Activated naive CD8-positive, alpha-beta T cell treated with anti-CD3 and anti-CD28 coated beads, Interleukin-2, amount 10 ng/mL, durations not matched to agents 7 days and 5 days (primary cell): ENCODE data around the gene CHGA. TPM values are rescaled to one million over a fixed set of nuclear protein-coding genes. Genes with fewer than 3 reads are reported as not detected.

Experiments used
- ATAC-seq: fragments of 150-1000 bp; cut with Tn5 transposase; one replicate; pipeline ENCODE4 v1.10.0; 2021; ENCODE audit warnings: low read depth, moderate library complexity
- POLR2A ChIA-PET: fragments of 350-600 bp; sonication (Branson Sonifier 250); formaldehyde crosslinking; loops from one replicate; lab custom pipeline; 2021; ENCODE audit warnings: antibody characterized with exemption; lab: Charles Lee
- DNase-seq: peaks from one replicate; pipeline ENCODE4 v3.0.0; 2021
- H3K27ac Mint-ChIP-seq: one replicate; pipeline ENCODE4 v1.8.0; 2022; ENCODE audit warnings: mild to moderate bottlenecking, mixed read lengths
- H3K27me3 Mint-ChIP-seq: one replicate; pipeline ENCODE4 v1.8.0; 2022; ENCODE audit warnings: mild to moderate bottlenecking, moderate library complexity, mixed read lengths
- H3K36me3 Mint-ChIP-seq: one replicate; pipeline ENCODE4 v1.8.0; 2021; ENCODE audit warnings: mild to moderate bottlenecking, mixed read lengths
- H3K4me1 Mint-ChIP-seq: one replicate; pipeline ENCODE4 v1.8.0; 2021; ENCODE audit warnings: mixed read lengths
- H3K4me3 Mint-ChIP-seq: one replicate; pipeline ENCODE4 v1.8.0; 2022; ENCODE audit warnings: mild to moderate bottlenecking, moderate library complexity, mixed read lengths
- H3K9me3 Mint-ChIP-seq: one replicate; pipeline ENCODE4 v1.8.0; 2021; ENCODE audit warnings: mixed read lengths
- total RNA-seq, 2 experiments: library from RNA; stranded (reverse); gene quantifications; one replicate each; pipeline ENCODE4 v1.2.3, GENCODE V29; 2021

Gene CHGA
- total RNA-seq, 2 experiments from 2014 or later, result not detected

DNA sequence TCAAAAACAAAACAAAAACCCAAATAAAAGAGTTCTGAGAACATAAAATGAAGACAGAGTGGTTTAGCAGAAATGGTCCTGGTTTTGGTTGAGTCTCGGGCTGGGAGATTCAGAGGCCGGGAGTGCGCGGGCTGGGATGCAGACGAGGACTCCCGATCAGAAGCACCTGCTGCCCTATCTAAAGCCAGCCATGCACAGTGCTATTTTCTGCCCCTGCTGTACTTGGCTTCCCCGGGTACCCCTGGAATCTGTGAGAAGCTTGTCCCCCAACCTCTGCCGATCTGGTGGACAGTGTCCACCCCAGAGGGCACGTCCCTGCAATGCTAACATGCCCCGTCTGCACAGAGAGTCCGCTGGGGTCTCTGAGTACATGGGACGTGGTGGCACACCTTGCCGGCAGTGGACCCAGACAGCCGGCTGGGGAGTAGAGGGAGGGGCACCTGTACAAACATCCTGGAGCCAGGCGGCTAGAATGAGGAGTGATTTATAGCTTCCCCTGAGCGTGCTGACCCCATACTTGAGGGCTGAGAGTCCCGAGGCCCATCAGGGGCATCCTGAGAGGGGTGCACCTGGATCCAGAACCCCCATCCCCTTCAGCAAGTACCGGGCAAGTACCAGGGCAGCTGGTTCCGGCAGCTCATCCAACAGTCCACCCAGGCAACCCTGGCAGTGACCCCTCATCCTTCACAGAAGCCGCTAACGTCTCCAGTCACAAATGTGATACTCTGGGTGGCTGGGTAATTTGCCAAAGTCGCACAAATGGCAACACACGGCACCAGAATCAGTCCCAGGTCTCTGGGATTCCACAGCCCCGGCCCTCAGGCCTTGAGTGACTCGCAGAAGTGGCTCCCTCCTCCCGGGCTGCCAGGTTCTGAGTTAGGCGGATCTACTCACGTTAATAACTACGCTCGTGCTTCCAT is 37.1 kb downstream of the CHGA start:
- ATAC-seq, result no peak
- Mint-ChIP-seq H3K36me3 (peaks cover 2% of the 10 kb centered on the region), H3K9me3 (no peaks in the 10 kb centered on the region), H3K4me3 (no peak overlapping the region), H3K27ac (no peak overlapping the region), H3K4me1 (peaks cover 5% of the 10 kb centered on the region), H3K27me3 (no peaks in the 10 kb centered on the region)
- POLR2A ChIA-PET, result no interaction called here
- DNase-seq, result no peak

DNA sequence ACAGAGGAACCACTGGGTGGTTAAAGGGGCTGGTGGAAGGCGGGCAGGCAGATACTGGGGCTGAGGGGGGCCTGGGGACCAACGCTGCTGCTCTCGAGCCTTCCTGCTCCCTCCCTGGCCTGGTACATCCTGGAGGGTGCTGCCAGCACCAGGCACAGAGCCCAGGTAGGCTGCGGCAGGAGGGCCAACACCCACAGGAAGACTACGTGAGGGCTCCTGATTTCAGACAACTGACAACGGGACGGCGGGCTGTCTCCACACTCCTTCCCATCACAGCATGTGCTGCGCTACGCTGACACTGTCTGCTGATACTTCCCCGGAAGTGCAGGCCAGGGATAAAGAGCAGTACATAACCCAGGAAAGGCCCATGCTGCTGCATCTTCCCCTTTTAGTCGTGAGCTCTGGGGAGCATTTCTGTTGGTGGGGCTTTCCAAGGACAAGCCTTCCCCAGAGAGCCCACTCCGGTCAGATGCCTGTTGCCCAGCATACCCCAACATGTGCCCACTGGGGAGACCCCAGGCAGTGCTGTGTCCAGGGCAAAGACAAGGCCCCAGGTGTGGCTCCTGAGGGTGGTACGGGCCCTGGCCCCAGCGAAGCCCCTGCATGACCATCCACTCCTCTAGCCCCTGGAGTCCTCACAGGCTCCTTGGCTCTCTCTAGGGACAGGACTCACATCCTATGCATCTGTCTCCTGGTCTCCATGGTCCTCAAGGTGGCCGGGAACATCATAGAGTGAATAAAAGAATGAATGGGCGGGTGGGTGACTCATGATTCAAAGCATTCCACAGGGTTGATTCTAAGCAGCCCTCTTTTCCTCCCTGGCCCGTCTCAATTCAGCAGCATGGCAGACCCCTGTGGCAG is 38.0 kb downstream of the CHGA start:
- POLR2A ChIA-PET, result no interaction called here
- DNase-seq (no peak), ATAC-seq (no peak)

DNA sequence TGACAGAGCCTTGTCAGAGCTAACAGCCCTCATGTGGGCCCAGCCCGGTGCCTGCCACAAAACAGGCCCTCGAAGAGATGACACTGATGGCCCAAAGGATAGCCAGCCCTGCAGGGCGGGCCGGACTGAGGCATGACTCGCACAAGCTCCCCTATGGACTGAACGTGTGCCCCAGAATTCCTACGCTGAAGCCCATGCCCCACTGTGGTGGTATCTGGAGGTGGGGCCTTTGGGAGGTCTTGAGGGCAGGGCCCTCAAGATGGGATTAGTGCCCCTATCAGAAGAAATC is 38.6 kb downstream of the CHGA start:
- DNase-seq, result no peak
- no peak overlapping the region for H3K27ac Mint-ChIP-seq
- H3K36me3 Mint-ChIP-seq, result peaks cover 2% of the 10 kb centered on the region
- no peaks in the 10 kb centered on the region for H3K27me3 Mint-ChIP-seq
- ATAC-seq, result no peak
- no peaks in the 10 kb centered on the region for H3K9me3 Mint-ChIP-seq
- no peak overlapping the region for H3K4me3 Mint-ChIP-seq
- POLR2A ChIA-PET, result no interaction called here
- peaks cover 9% of the 10 kb centered on the region for H3K4me1 Mint-ChIP-seq

More for the DNA sequence above, 38.0 kb downstream of the CHGA start:
- H3K36me3 Mint-ChIP-seq, result peaks cover 2% of the 10 kb centered on the region
- peaks cover 9% of the 10 kb centered on the region for H3K4me1 Mint-ChIP-seq
- H3K9me3 Mint-ChIP-seq, result no peaks in the 10 kb centered on the region
- H3K4me3 Mint-ChIP-seq, result no peak overlapping the region
- no peaks in the 10 kb centered on the region for H3K27me3 Mint-ChIP-seq
- no peak overlapping the region for H3K27ac Mint-ChIP-seq

DNA sequence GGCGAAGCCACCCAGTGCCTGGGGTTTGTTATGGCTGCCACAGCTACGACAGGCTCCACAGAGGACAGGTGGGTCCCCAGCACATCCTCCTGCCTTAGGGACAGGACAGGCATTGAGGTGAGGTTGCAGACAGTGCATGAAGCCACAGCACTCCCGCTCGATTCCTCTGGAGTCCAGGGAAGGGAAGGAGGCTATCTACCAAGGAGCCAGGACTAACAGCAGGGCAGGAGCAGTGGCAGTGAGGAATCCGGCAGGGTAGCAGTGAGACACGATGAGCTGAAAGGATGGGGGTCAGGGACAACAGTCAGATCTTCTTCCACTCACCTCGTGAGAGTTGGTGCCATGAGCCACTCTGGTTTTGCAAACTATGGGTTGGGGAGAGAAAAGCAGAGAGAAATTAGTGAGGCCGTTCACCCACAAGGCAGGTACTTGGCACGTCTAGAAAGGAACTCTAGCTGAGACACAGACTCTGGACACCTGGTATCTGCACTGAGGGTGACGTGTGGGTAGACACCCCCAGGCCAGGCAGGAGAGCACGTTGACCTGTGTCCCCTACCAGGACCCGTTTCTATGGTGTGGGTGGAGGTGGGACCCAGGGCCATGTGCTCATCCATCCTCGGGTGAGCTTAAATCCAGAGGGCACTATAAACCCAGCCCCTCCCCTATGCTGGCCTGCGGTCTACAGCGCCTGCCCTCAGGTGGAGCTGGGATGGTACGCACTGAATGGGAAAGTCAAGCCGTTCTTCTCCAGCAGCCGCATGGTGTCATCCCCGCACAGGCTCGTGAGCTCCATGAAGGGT is 39.3 kb downstream of the CHGA start:
- Mint-ChIP-seq H3K9me3 (no peaks in the 10 kb centered on the region), H3K4me1 (peaks cover 9% of the 10 kb centered on the region), H3K36me3 (peaks cover 2% of the 10 kb centered on the region), H3K27me3 (no peaks in the 10 kb centered on the region), H3K27ac (no peak overlapping the region), H3K4me3 (no peak overlapping the region)
- DNase-seq, result no peak
- ATAC-seq, result no peak
- POLR2A ChIA-PET, result no interaction called here

DNA sequence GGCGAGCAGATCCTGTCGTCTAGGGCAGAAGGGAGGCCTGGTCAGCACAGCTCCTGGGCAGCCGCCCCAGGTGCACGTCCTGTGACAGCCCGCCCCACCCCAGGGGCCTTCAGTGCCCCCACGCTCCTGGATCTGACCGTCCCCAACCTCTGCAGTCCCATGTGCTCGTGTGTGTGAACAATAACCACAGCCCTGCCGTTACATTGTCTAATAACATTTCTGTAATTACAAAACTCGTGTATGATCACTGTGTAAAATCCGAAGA is 39.8 kb downstream of the CHGA start:
- no peak overlapping the region for H3K27ac Mint-ChIP-seq
- no peaks in the 10 kb centered on the region for H3K27me3 Mint-ChIP-seq
- H3K36me3 Mint-ChIP-seq, result peaks cover 8% of the 10 kb centered on the region
- H3K4me3 Mint-ChIP-seq, result no peak overlapping the region
- ATAC-seq (no peak), DNase-seq (no peak)
- peaks cover 4% of the 10 kb centered on the region for H3K9me3 Mint-ChIP-seq
- POLR2A ChIA-PET, result no interaction called here
- peaks cover 9% of the 10 kb centered on the region for H3K4me1 Mint-ChIP-seq

DNA sequence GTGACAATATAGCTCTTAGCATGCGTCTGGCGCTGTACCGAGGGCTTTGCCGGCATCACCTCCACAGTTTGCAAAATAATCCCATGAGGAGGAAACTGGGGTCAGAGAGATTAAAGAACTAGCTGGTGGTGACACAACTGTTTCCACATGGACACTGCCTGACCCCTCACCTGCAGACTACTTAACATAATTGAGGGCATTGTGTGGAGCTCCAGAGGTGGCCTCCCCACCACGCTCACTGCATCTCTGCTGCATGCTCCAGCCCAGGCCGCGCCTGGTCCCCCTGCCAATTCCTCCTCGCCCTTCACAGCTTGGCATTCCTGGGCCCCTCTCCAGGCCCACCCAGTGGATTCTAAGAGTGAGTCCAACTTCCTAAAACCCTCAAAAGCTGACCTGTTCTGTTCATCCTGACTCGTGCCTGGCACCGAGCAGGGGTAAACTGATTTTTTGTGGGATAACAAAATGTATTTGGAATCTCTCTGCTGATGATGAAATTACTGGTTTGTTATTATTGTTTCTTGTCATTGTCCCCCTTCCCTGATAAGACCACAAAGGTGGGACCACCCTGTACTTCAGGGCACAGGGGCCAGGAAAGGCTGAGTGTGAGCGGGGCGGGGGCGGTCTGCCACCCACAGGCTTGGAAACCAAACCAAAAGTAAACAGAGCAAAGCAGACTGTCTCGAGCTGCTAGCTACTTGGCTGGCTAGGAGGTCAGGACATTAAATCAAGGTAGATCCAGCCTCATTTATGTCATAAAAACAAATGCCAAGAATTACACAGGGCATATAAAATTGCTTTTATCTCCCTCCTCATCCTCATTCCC is 40.6 kb downstream of the CHGA start:
- DNase-seq (no peak), ATAC-seq (no peak)
- Mint-ChIP-seq H3K36me3 (peaks cover 9% of the 10 kb centered on the region), H3K27ac (no peak overlapping the region), H3K9me3 (peaks cover 4% of the 10 kb centered on the region), H3K27me3 (no peaks in the 10 kb centered on the region), H3K4me1 (peaks cover 7% of the 10 kb centered on the region), H3K4me3 (no peak overlapping the region)
- POLR2A ChIA-PET, result no interaction called here

DNA sequence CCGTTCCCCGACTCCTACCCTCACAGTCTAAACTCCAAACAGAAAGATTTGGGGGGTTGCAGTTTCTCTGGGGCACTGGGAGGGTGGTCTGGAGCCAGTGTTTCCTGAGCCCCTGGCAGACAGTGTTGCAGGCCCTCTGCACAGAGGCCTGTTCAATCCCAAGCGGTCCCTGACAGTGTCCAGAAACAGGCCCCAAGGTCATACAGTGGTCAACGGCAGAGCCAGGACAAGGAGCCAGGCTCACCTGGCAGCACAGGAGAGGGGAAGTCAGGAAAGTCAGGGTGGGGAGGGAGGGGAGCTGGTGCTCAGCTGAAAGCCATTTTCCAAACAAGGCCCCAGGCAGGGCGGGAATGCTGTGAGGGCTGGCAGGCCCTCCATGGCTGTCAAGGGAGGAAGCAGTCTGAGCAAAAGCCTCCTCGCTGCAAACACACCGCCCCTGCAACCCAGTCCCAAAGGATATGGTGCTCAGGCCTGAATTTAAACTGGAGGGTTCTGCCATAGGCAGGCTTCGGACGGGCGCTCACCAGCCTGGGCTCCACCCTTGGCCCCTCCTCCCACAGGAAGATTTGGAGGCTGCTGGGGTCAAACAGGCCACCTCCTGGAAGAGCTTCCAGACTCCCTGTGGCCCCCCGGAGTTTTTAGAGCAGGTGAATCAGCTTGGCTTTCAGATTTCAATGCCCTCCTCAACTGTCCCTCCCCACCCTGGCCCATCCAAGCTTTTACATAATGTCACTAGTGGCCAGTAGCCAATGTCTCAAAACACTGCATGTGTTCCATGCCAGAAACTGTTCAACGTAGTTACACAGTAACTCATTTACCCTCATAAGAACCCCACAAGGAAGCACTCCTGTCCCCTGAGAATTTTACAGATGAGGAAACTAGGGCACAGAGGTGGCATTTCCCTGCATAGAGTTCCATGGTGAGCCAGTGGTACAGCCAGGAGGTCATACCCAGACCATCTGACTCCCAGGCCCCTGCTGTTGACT is 41.5 kb downstream of the CHGA start:
- no peaks in the 10 kb centered on the region for H3K27me3 Mint-ChIP-seq
- H3K4me1 Mint-ChIP-seq, result peaks cover 7% of the 10 kb centered on the region
- ATAC-seq, result no peak
- H3K27ac Mint-ChIP-seq, result no peak overlapping the region
- POLR2A ChIA-PET, result no interaction called here
- H3K36me3 Mint-ChIP-seq, result peaks cover 12% of the 10 kb centered on the region
- H3K9me3 Mint-ChIP-seq, result peaks cover 4% of the 10 kb centered on the region
- no peak overlapping the region for H3K4me3 Mint-ChIP-seq
- DNase-seq, result no peak

DNA sequence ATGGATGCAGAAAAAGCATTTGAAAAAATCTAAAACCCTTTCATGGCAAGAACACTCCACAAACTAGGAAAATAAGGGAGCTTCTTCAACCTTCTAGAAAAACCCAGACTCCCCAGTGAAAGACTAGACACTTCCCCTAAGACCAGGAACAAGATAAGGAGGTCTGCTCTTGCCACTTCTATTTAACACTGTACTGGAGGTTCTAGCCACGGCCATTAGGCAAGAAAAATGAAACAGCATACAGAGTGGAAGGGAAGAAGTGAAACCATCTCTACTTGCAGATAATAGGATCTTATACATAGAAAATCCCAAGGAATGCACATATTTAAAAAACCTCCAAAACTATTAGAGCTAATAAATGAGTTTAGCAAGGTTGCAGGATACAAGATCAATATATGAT is 42.3 kb downstream of the CHGA start:
- Mint-ChIP-seq H3K4me3 (no peak overlapping the region), H3K9me3 (peaks cover 4% of the 10 kb centered on the region), H3K36me3 (peaks cover 12% of the 10 kb centered on the region), H3K27me3 (no peaks in the 10 kb centered on the region), H3K27ac (no peak overlapping the region), H3K4me1 (peaks cover 7% of the 10 kb centered on the region)
- ATAC-seq (no peak), DNase-seq (no peak)
- POLR2A ChIA-PET, result no interaction called here

DNA sequence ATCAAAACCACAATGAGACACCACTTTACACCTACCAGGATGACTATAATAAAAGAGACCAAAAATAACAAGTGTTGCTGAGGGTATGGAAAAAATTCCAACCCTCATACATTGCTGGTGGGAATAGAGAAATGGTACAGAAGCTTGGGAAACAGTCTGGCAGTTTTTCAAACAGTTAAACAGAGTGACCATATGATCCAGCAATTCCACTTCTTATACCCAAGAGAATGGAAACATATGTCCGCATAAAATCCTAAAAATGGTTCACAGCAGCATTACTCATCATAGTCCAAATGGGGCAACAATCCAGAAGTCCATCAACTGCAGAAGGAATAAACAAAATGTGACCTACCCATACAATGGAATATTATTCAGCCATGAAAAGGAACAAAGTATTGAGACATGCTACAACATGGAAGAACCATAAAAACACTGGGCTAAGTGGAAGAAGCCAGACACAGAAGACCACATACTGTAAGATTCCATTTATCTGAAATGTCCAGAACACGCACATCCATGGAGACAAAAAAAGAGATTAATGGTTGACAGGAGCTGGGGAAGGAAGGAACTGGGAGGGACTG is 44.5 kb downstream of the CHGA start:
- no peak for DNase-seq
- no peak overlapping the region for H3K4me3 Mint-ChIP-seq
- POLR2A ChIA-PET, result no interaction called here
- peaks cover 17% of the 10 kb centered on the region for H3K36me3 Mint-ChIP-seq
- peaks cover 7% of the 10 kb centered on the region for H3K4me1 Mint-ChIP-seq
- peaks cover 4% of the 10 kb centered on the region for H3K9me3 Mint-ChIP-seq
- H3K27ac Mint-ChIP-seq, result no peak overlapping the region
- ATAC-seq, result no peak
- no peaks in the 10 kb centered on the region for H3K27me3 Mint-ChIP-seq

DNA sequence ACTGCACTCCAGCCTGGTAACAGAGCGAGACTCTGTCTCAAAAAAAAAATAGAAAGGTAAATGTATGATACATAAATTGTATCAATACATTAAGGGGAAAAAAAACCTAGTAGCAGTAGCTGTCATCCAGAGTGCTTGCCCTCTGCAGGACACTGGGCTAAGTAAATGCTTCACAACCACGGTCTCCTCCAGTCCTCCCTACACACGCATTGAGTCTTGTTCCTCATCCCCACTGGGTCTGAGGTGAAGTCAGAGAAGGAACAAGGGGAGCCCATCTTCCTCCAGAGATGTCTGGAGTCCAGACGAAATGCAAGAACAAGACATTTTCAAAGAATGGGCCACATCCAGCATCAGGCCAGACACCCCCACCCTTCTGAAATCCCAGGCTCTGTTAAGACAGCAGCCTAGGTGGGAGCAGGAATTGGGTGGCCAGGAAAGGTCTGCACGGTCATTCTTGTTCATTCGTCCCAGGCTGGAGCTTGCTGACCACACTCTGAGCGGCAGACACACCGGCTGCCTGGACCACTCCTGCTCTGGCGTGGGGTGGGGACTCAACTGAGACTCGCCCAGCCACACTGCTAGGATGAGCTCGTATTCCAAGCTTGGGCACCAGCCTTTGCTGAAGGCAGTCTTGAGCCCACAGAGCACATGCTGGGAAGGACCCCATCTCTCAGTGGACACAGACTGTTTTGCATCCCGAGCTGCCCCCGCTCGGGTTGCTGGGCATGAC is 45.5 kb downstream of the CHGA start:
- Mint-ChIP-seq H3K27ac (no peak overlapping the region), H3K4me1 (peaks cover 7% of the 10 kb centered on the region), H3K27me3 (no peaks in the 10 kb centered on the region), H3K4me3 (no peak overlapping the region), H3K36me3 (peaks cover 23% of the 10 kb centered on the region), H3K9me3 (peaks cover 4% of the 10 kb centered on the region)
- ATAC-seq (no peak), DNase-seq (no peak)
- POLR2A ChIA-PET, result interaction anchor here (0.7 kb wide), 1 partner anchor 122 kb away, joined by 3 read pairs; no protein-coding TSS in a partner anchor

DNA sequence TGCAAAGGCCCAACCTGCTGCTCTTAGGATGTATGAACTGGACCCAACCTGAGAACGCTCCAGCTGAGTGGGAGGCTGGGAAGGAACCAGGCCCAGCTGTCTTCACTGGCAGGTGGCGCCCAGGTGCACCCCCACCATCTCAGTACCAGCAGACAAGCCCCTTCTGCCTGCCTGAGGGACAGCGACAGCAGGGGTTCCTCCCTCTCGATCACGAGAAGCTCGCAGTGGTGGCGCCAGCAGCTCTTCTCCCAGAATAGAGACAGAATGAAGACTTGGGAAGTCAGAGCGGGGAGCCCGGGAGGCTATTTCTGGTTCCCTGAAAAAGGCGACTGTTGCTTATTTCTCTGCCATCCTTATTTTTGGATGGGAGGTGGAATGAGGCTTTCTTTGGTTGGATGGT is 46.5 kb downstream of the CHGA start:
- Mint-ChIP-seq H3K27ac (no peak overlapping the region), H3K4me1 (peaks cover 5% of the 10 kb centered on the region), H3K9me3 (peaks cover 4% of the 10 kb centered on the region), H3K36me3 (peaks cover 28% of the 10 kb centered on the region), H3K27me3 (no peaks in the 10 kb centered on the region), H3K4me3 (no peak overlapping the region)
- POLR2A ChIA-PET, result interaction anchor here (0.7 kb wide), 1 partner anchor 123 kb away, joined by 3 read pairs; no protein-coding TSS in a partner anchor
- no peak for DNase-seq
- no peak for ATAC-seq
